Measurements from ENCODE around the gene LRPPRC.

- TF ChIP-seq CTCF (IDR thresholded peaks at IDR 0.05) (no peak), POLR2A (IDR thresholded peaks at IDR 0.05) (no peak)
Observed at GRCh38 chr2:44009136-44009735, 13.4 kb upstream of the LRPPRC start.

Data from right lobe of liver (tissue), 4 donors.